Uterus (tissue), 2 donors: ENCODE results near the gene IVD.

Experiments
- POLR2A ChIP-seq, 2 donors: fragments of 450-650 bp; IDR thresholded peaks; one replicate each; pipeline ENCODE4 v1.6.1; 2016; ENCODE audit warnings: antibody characterized with exemption in 2 of 2, mild to moderate bottlenecking in 1 of 2, moderate library complexity in 1 of 2
- TF ChIP-seq, protein P1 (sequence below), 4 experiments: fragments of 200-600 bp in 2 of 4; fragments of 450-650 bp in 2 of 4; sonication (generic) in 2 of 4; IDR thresholded peaks; one replicate each; pipeline ENCODE4 v1.5.1; 2016 to 2019; ENCODE audit warnings: antibody characterized with exemption in 4 of 4, mild to moderate bottlenecking in 2 of 4, moderate library complexity in 1 of 4

GRCh38 chr15:40399370-40399769 is 6.2 kb upstream of the IVD start:
- TF ChIP-seq, protein P1, sequence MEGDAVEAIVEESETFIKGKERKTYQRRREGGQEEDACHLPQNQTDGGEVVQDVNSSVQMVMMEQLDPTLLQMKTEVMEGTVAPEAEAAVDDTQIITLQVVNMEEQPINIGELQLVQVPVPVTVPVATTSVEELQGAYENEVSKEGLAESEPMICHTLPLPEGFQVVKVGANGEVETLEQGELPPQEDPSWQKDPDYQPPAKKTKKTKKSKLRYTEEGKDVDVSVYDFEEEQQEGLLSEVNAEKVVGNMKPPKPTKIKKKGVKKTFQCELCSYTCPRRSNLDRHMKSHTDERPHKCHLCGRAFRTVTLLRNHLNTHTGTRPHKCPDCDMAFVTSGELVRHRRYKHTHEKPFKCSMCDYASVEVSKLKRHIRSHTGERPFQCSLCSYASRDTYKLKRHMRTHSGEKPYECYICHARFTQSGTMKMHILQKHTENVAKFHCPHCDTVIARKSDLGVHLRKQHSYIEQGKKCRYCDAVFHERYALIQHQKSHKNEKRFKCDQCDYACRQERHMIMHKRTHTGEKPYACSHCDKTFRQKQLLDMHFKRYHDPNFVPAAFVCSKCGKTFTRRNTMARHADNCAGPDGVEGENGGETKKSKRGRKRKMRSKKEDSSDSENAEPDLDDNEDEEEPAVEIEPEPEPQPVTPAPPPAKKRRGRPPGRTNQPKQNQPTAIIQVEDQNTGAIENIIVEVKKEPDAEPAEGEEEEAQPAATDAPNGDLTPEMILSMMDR (IDR thresholded peaks at IDR 0.05) = no peak
- no peak for TF ChIP-seq POLR2A (IDR thresholded peaks at IDR 0.05)
